Activated T-helper 1 cell treated with anti-CD3 and anti-CD28 coated beads, Interleukin-12 subunit alpha, Interleukin-12 subunit beta, Interleukin-2, Interleukin-4 antibody, amounts not matched to agents 30 ng/mL and 10 ng/mL and 1 ng/mL, durations not matched to agents 14 hours and 24 hours and 36 hours (primary cell): ENCODE measurements around the gene ZCCHC17. TPM values are rescaled to one million over a fixed set of nuclear protein-coding genes. Genes with fewer than 3 reads are reported as not detected.

ENCODE experiments used
- DNase-seq: peaks from one replicate; pipeline ENCODE4 v3.0.0; 2021; ENCODE audit warnings: low spot score
- H3K27ac Mint-ChIP-seq: one replicate; pipeline ENCODE4 v1.8.0; 2021; ENCODE audit warnings: mild to moderate bottlenecking, mixed read lengths
- H3K27me3 Mint-ChIP-seq: one replicate; pipeline ENCODE4 v1.8.0; 2022; ENCODE audit warnings: mild to moderate bottlenecking, moderate library complexity, mixed read lengths; ENCODE audit not compliant: insufficient read depth
- H3K36me3 Mint-ChIP-seq: one replicate; pipeline ENCODE4 v1.8.0; 2021; ENCODE audit warnings: low read depth, mixed read lengths
- H3K4me1 Mint-ChIP-seq: one replicate; pipeline ENCODE4 v1.8.0; 2021; ENCODE audit warnings: low read depth, mixed read lengths
- H3K4me3 Mint-ChIP-seq: one replicate; pipeline ENCODE4 v1.8.0; 2021; ENCODE audit warnings: mild to moderate bottlenecking, moderate library complexity, mixed read lengths
- H3K9me3 Mint-ChIP-seq: one replicate; pipeline ENCODE4 v1.8.0; 2021; ENCODE audit warnings: mixed read lengths
- intact Hi-C: fragments of 100-400 bp; cut with micrococcal nuclease; formaldehyde crosslinking; loops from one replicate; pipeline ENCODE4 v1.15.1; 2024
- total RNA-seq: library from RNA; stranded (reverse); gene quantifications from 2 replicates; pipeline ENCODE4 v1.2.3, GENCODE V29; 2022

Gene ZCCHC17
- total RNA-seq, 1 donor from 2014 or later: 24.7 TPM

GRCh38 chr1:31410871-31411270 is 114.0 kb downstream of the ZCCHC17 start:
- Mint-ChIP-seq H3K27ac (no peak overlapping the region), H3K4me3 (no peak overlapping the region), H3K27me3 (peaks cover 51% of the 10 kb centered on the region), H3K9me3 (no peaks in the 10 kb centered on the region), H3K36me3 (no peaks in the 10 kb centered on the region), H3K4me1 (peaks cover 5% of the 10 kb centered on the region)
- DNase-seq: no peak
- intact Hi-C loops: no loop called here

GRCh38 chr1:31412205-31412604 is 115.4 kb downstream of the ZCCHC17 start:
- no peak overlapping the region for H3K27ac Mint-ChIP-seq
- H3K4me3 Mint-ChIP-seq: peak overlapping the region; percentile 68
- peaks cover 57% of the 10 kb centered on the region for H3K27me3 Mint-ChIP-seq
- H3K4me1 Mint-ChIP-seq: peaks cover 5% of the 10 kb centered on the region
- no peaks in the 10 kb centered on the region for H3K9me3 Mint-ChIP-seq
- no peak for DNase-seq
- no peaks in the 10 kb centered on the region for H3K36me3 Mint-ChIP-seq
- intact Hi-C loops: no loop called here

- Mint-ChIP-seq H3K27ac (no peak within 1 kb of the TSS), H3K4me3 (peak within 1 kb of the TSS; percentile 88), H3K36me3 (no peaks in the 10 kb centered on the region), H3K9me3 (no peaks in the 10 kb centered on the region), H3K4me1 (peaks cover 5% of the 10 kb centered on the region), H3K27me3 (peaks cover 60% of the 10 kb centered on the region)
- DNase-seq: no peak
- intact Hi-C loops: no loop called here
These were observed 116.0 kb downstream of the ZCCHC17 start, which contains the start of gene SERINC2 for GRCh38 chr1:31412732-31413404. Gene SERINC2 (plus strand): TSS chr1:31413213. CDS start chr1:31413266, 53 bp downstream.

- H3K36me3 Mint-ChIP-seq: no peaks in the 10 kb centered on the region
- H3K9me3 Mint-ChIP-seq: no peaks in the 10 kb centered on the region
- peaks cover 5% of the 10 kb centered on the region for H3K4me1 Mint-ChIP-seq
- H3K27ac Mint-ChIP-seq: no peak overlapping the region
- intact Hi-C loops: no loop called here
- peak overlapping the region; percentile 88 for H3K4me3 Mint-ChIP-seq
- no peak for DNase-seq
- peaks cover 59% of the 10 kb centered on the region for H3K27me3 Mint-ChIP-seq
These were observed 116.7 kb downstream of the ZCCHC17 start for GRCh38 chr1:31413405-31414001.

Other genes starting within 250 kb of the ZCCHC17 start
- 130 and 132 TPM in 2 replicates for gene PUM1, start 231.3 kb upstream of the ZCCHC17 start, total RNA-seq
- not detected in 2 replicates for gene NKAIN1, start 57.1 kb upstream of the ZCCHC17 start, total RNA-seq
- 118 and 119 TPM in 2 replicates for gene SNRNP40, start 244 bp upstream of the ZCCHC17 start, total RNA-seq
- not detected in 2 replicates for gene FABP3, start 76.0 kb downstream of the ZCCHC17 start, total RNA-seq
- gene SERINC2, start 116.2 kb downstream of the ZCCHC17 start, total RNA-seq: not detected in 2 replicates